Measurements from ENCODE around the gene ZNF385C. TPM values are rescaled to one million over a fixed set of nuclear protein-coding genes. Genes with fewer than 3 reads are reported as not detected.

Gene ZNF385C
- total and polyA plus RNA-seq, 4 donors = 0.03 to 0.19 (median 0.06) TPM; not detected in 1

DNA sequence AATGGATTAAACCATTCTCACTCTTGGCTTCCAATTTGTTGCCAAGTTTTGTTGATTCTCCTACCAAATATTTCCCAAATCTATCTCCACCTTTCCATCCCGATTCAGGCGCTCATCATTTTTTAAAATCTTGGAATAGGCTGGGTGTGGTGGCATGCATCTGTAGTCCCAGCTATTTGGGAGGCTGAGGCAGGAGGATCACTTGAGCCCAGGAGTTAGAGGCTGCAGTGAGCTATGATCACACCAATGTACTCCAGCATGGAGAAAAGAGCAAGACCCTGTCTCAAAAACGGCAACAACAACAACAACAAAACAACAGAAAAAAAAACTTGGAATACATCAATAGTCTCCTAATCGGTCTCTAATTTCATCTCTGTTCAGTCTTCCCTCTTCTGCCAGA is 79.3 kb downstream of the ZNF385C start:
- 94% methylated on average over 4 of the region's 4 CpGs for WGBS

DNA sequence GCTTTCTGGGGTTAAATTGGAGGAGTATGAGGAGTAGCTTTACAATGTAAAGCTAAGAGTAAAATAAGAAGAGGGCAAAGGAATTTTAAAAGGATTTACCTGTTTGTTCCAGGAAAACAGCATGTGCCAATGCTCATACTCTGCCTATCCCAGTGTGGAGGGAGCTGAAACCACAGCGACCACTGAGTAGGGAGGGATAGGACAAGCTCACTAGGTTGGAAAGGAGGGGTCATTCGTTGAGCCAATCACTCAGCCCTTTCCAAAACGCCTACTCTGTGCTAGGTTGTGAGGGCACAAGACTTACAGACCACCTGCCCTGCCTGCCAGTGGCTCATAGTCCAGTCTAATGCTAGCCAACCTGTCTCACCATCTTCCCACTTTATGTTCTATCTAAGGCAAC is 79.9 kb downstream of the ZNF385C start:
- DNase-seq (ENCODE audit: low spot score) = no peak
- Histone ChIP-seq H3K9ac (ENCODE audit: low read depth in 1 of 2, low read length in 2 of 2) (no peak overlapping the region), H3K4me3 (ENCODE audit: low read depth in 1 of 3, low read length in 3 of 3) (no peak overlapping the region), H3K27ac (ENCODE audit: low read depth in 1 of 2, low read length in 2 of 2) (no peak overlapping the region), H3K4me1 (ENCODE audit: control insufficient read depth in 4 of 4, insufficient read depth in 4 of 4, low read length in 3 of 4) (peaks cover 0 to 41% (median 33%) of the 10 kb centered on the region in 4 donors), H3K27me3 (ENCODE audit: control insufficient read depth in 4 of 4, insufficient read depth in 4 of 4, low read length in 3 of 4) (no peaks in the 10 kb centered on the region), H3K36me3 (ENCODE audit: control insufficient read depth in 4 of 4, insufficient read depth in 3 of 4, low read depth in 1 of 4, low read length in 3 of 4) (peaks cover 3 to 8% (median 6%) of the 10 kb centered on the region in 4 donors), H3K9me3 (ENCODE audit: control insufficient read depth in 4 of 4, low read length in 3 of 4) (no peaks in the 10 kb centered on the region)
- no peak for TF ChIP-seq YY1 (IDR thresholded peaks at IDR 0.05)
- no peak for TF ChIP-seq GABPA (IDR thresholded peaks at IDR 0.05 in 1 of 2, conservative IDR thresholded peaks at IDR 0.05 in 1 of 2)
- TF ChIP-seq JUND (IDR thresholded peaks at IDR 0.05) = no peak
- TF ChIP-seq FOXA2 (IDR thresholded peaks at IDR 0.05) = no peak
- TF ChIP-seq, protein P1, sequence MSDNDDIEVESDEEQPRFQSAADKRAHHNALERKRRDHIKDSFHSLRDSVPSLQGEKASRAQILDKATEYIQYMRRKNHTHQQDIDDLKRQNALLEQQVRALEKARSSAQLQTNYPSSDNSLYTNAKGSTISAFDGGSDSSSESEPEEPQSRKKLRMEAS (IDR thresholded peaks at IDR 0.05) = no peak
- no peak for TF ChIP-seq HNF4A (conservative IDR thresholded peaks at IDR 0.05)
- no peak for TF ChIP-seq RXRA (IDR thresholded peaks at IDR 0.05)
- TF ChIP-seq FOXA1 (IDR thresholded peaks at IDR 0.05) = no peak
- WGBS = 38% methylated on average over 3 of the region's 3 CpGs

More for the DNA sequence above, 79.3 kb downstream of the ZNF385C start:
- peaks cover 3 to 8% (median 7%) of the 10 kb centered on the region in 4 donors for H3K36me3 ChIP-seq (ENCODE audit: control insufficient read depth in 4 of 4, insufficient read depth in 3 of 4, low read depth in 1 of 4, low read length in 3 of 4)
- H3K27ac ChIP-seq (ENCODE audit: low read depth in 1 of 2, low read length in 2 of 2) = no peak overlapping the region
- no peak overlapping the region for H3K9ac ChIP-seq (ENCODE audit: low read depth in 1 of 2, low read length in 2 of 2)
- H3K4me3 ChIP-seq (ENCODE audit: low read depth in 1 of 3, low read length in 3 of 3) = no peak overlapping the region
- no peak for DNase-seq (ENCODE audit: low spot score)
- H3K27me3 ChIP-seq (ENCODE audit: control insufficient read depth in 4 of 4, insufficient read depth in 4 of 4, low read length in 3 of 4) = no peaks in the 10 kb centered on the region
- no peak for TF ChIP-seq RAD21 (IDR thresholded peaks at IDR 0.05)
- H3K4me1 ChIP-seq (ENCODE audit: control insufficient read depth in 4 of 4, insufficient read depth in 4 of 4, low read length in 3 of 4) = peaks cover 4 to 48% (median 38%) of the 10 kb centered on the region in 4 donors
- no peaks in the 10 kb centered on the region for H3K9me3 ChIP-seq (ENCODE audit: control insufficient read depth in 4 of 4, low read length in 3 of 4)

- Histone ChIP-seq H3K9me3 (ENCODE audit: control insufficient read depth in 4 of 4, low read length in 3 of 4) (no peaks in the 10 kb centered on the region), H3K36me3 (ENCODE audit: control insufficient read depth in 4 of 4, insufficient read depth in 3 of 4, low read depth in 1 of 4, low read length in 3 of 4) (peaks cover 3 to 8% (median 6%) of the 10 kb centered on the region in 4 donors), H3K4me3 (ENCODE audit: low read depth in 1 of 3, low read length in 3 of 3) (peak overlapping the region; percentile 77 to 96 (median 96)), H3K9ac (ENCODE audit: low read depth in 1 of 2, low read length in 2 of 2) (peak overlapping the region; percentile 77 to 99), H3K27me3 (ENCODE audit: control insufficient read depth in 4 of 4, insufficient read depth in 4 of 4, low read length in 3 of 4) (no peaks in the 10 kb centered on the region), H3K27ac (ENCODE audit: low read depth in 1 of 2, low read length in 2 of 2) (peak overlapping the region; percentile 88 to 94), H3K4me1 (ENCODE audit: control insufficient read depth in 4 of 4, insufficient read depth in 4 of 4, low read length in 3 of 4) (peaks cover 0 to 36% (median 31%) of the 10 kb centered on the region in 4 donors)
- TF ChIP-seq NR2F2 (IDR thresholded peaks at IDR 0.05) (no peak), JUND (IDR thresholded peaks at IDR 0.05) (no peak), ZBTB33 (IDR thresholded peaks at IDR 0.05) (no peak), RAD21 (IDR thresholded peaks at IDR 0.05) (no peak), FOXA1 (IDR thresholded peaks at IDR 0.05) (no peak), GABPA (IDR thresholded peaks at IDR 0.05 in 1 of 2, conservative IDR thresholded peaks at IDR 0.05 in 1 of 2) (no peak), FOXA2 (IDR thresholded peaks at IDR 0.05) (no peak), HNF4G (IDR thresholded peaks at IDR 0.05) (no peak)
- TF ChIP-seq, protein P1 (IDR thresholded peaks at IDR 0.05) = no peak
- DNase-seq (ENCODE audit: low spot score) = no peak
- 9% methylated on average over 11 of the region's 11 CpGs for WGBS
Measured at GRCh38 chr17:42017866-42018200, 80.4 kb downstream of the ZNF385C start.
